ENCODE measurements around the gene STIL.
"Not testable (repeated sequence)": the region's sequence is repeated elsewhere in the genome, so short reads cannot be mapped to it uniquely, and the experiment has no call there.

Gene STIL

DNA sequence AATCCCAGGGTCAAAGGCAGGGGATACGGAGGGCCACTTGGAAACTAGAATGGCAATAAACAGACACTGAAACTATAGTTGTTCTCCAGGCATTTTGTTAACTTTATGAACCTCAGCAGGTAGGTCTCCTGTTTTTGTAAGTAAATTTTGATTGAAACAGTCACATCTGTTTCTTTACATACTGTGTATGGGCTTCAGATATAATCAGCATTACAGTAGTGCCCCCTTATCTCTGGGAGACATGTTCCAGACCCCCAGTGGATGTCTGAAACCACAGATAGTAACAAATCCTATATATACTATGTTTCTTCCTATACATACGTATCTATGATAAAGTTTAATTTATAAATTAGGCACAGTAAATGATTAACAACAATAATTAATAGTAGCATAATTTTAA lies 11.5 kb downstream of the STIL start:
- Histone ChIP-seq H2AFZ (ENCODE audit: insufficient read depth, low read length, poor library complexity) (no peak overlapping the region), H2BK5ac (ENCODE audit: low read depth, low read length, poor library complexity) (no peak overlapping the region), H3K4me1 (ENCODE audit: control insufficient read depth in 1 of 2, insufficient read depth in 2 of 2, low read length in 2 of 2) (no peaks in the 10 kb centered on the region), H3K79me1 (ENCODE audit: low read length) (no peaks in the 10 kb centered on the region), H3K27me3 (ENCODE audit: insufficient read depth, low read length) (no peaks in the 10 kb centered on the region), H4K91ac (ENCODE audit: low read depth, low read length) (no peak overlapping the region), H3K27ac (ENCODE audit: low read depth, low read length) (no peak overlapping the region), H3K4ac (ENCODE audit: low read depth, low read length) (no peak overlapping the region), H3K14ac (ENCODE audit: low read length) (no peak overlapping the region), H3K4me3 (ENCODE audit: low read depth, low read length) (no peak overlapping the region), H3K79me2 (ENCODE audit: control insufficient read depth, insufficient read depth, low read length, poor library complexity) (no peaks in the 10 kb centered on the region), H2BK120ac (ENCODE audit: insufficient read depth, low read length, poor library complexity) (no peak overlapping the region), H3K36me3 (ENCODE audit: control insufficient read depth in 1 of 2, insufficient read depth in 2 of 2, low read length in 2 of 2) (peaks cover 34 to 38% of the 10 kb centered on the region in 2 experiments), H3K23ac (ENCODE audit: low read length) (no peak overlapping the region), H2BK12ac (ENCODE audit: low read length) (no peak overlapping the region), H4K12ac (ENCODE audit: low read depth, low read length) (no peak overlapping the region), H3K9ac (ENCODE audit: low read length) (no peak overlapping the region), H3K18ac (ENCODE audit: low read length) (no peak overlapping the region), H4K8ac (ENCODE audit: low read depth, low read length) (no peak overlapping the region), H3K9me3 (ENCODE audit: insufficient read depth, low read depth, low read length) (no peaks in the 10 kb centered on the region), H2AK5ac (ENCODE audit: low read length) (no peak overlapping the region), H3K4me2 (ENCODE audit: low read length) (no peak overlapping the region)
- WGBS (ENCODE audit: extremely low coverage, insufficient coverage, insufficient read length), result no CpG with 5 or more reads among the region's 2 CpGs
- no peak for DNase-seq

DNA sequence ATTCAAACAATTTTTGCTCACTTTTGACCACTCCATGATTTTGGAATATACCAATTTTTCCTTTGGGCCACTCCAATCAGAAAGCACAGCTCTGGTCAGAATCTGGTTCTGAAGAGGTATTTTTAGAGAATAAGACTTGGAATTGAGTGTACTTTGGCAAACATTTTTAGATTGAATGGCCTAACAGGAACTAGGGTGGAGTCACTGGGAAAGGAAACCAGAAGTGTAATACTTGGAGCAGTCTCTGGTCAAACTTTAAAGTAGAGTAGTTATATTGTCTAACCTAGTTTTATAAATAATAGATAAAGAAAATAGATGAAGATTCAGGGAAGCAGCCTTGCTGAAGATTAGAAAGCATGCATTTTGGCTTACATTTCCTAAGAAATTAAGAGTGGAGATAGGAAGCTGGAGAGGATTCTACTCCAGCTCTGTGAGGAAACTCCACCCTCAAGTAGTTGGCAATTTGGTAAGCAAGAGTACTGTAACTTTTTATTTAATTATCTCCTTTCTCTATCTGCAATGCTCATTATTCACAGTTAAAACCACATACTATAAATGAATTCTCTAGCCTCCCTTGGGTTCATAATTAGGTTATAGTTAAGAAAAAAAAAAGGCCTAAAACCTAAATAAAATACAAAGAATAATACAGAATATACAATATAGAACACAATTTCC lies 15.8 kb downstream of the STIL start:
- Histone ChIP-seq H3K79me1 (ENCODE audit: low read length) (no peaks in the 10 kb centered on the region), H2BK120ac (ENCODE audit: insufficient read depth, low read length, poor library complexity) (no peak overlapping the region), H3K79me2 (ENCODE audit: control insufficient read depth, insufficient read depth, low read length, poor library complexity) (no peaks in the 10 kb centered on the region), H3K36me3 (ENCODE audit: control insufficient read depth in 1 of 2, insufficient read depth in 2 of 2, low read length in 2 of 2) (peaks cover 26 to 28% of the 10 kb centered on the region in 2 experiments), H3K27me3 (ENCODE audit: insufficient read depth, low read length) (no peaks in the 10 kb centered on the region), H3K23ac (ENCODE audit: low read length) (no peak overlapping the region), H2BK5ac (ENCODE audit: low read depth, low read length, poor library complexity) (no peak overlapping the region), H4K91ac (ENCODE audit: low read depth, low read length) (no peak overlapping the region), H3K9ac (ENCODE audit: low read length) (no peak overlapping the region), H2AFZ (ENCODE audit: insufficient read depth, low read length, poor library complexity) (no peak overlapping the region), H3K18ac (ENCODE audit: low read length) (no peak overlapping the region), H3K9me3 (ENCODE audit: insufficient read depth, low read depth, low read length) (no peaks in the 10 kb centered on the region), H3K4me1 (ENCODE audit: control insufficient read depth in 1 of 2, insufficient read depth in 2 of 2, low read length in 2 of 2) (no peaks in the 10 kb centered on the region), H4K8ac (ENCODE audit: low read depth, low read length) (no peak overlapping the region), H2BK12ac (ENCODE audit: low read length) (no peak overlapping the region), H2AK5ac (ENCODE audit: low read length) (no peak overlapping the region), H3K4me3 (ENCODE audit: low read depth, low read length) (no peak overlapping the region), H3K4me2 (ENCODE audit: low read length) (no peak overlapping the region), H3K14ac (ENCODE audit: low read length) (no peak overlapping the region), H4K12ac (ENCODE audit: low read depth, low read length) (no peak overlapping the region), H3K4ac (ENCODE audit: low read depth, low read length) (no peak overlapping the region), H3K27ac (ENCODE audit: low read depth, low read length) (no peak overlapping the region)
- no peak for DNase-seq

- Histone ChIP-seq H4K8ac (ENCODE audit: low read depth, low read length) (no peak overlapping the region), H2BK5ac (ENCODE audit: low read depth, low read length, poor library complexity) (no peak overlapping the region), H3K27ac (ENCODE audit: low read depth, low read length) (no peak overlapping the region), H2AK5ac (ENCODE audit: low read length) (no peak overlapping the region), H3K79me2 (ENCODE audit: control insufficient read depth, insufficient read depth, low read length, poor library complexity) (no peaks in the 10 kb centered on the region), H3K79me1 (ENCODE audit: low read length) (no peaks in the 10 kb centered on the region), H3K4me1 (ENCODE audit: control insufficient read depth in 1 of 2, insufficient read depth in 2 of 2, low read length in 2 of 2) (no peaks in the 10 kb centered on the region), H3K4me3 (ENCODE audit: low read depth, low read length) (no peak overlapping the region), H3K18ac (ENCODE audit: low read length) (no peak overlapping the region), H3K4ac (ENCODE audit: low read depth, low read length) (no peak overlapping the region), H2BK120ac (ENCODE audit: insufficient read depth, low read length, poor library complexity) (no peak overlapping the region), H3K14ac (ENCODE audit: low read length) (no peak overlapping the region), H3K9me3 (ENCODE audit: insufficient read depth, low read depth, low read length) (no peaks in the 10 kb centered on the region), H3K23ac (ENCODE audit: low read length) (no peak overlapping the region), H4K12ac (ENCODE audit: low read depth, low read length) (no peak overlapping the region), H3K36me3 (ENCODE audit: control insufficient read depth in 1 of 2, insufficient read depth in 2 of 2, low read length in 2 of 2) (peaks cover 24 to 27% of the 10 kb centered on the region in 2 experiments), H3K4me2 (ENCODE audit: low read length) (no peak overlapping the region), H2AFZ (ENCODE audit: insufficient read depth, low read length, poor library complexity) (no peak overlapping the region), H3K27me3 (ENCODE audit: insufficient read depth, low read length) (no peaks in the 10 kb centered on the region), H2BK12ac (ENCODE audit: low read length) (no peak overlapping the region), H4K91ac (ENCODE audit: low read depth, low read length) (no peak overlapping the region), H3K9ac (ENCODE audit: low read length) (no peak overlapping the region)
- no peak for DNase-seq
- no CpG with 5 or more reads among the region's 2 CpGs for WGBS (ENCODE audit: extremely low coverage, insufficient coverage, insufficient read length)
Measured at GRCh38 chr1:47295579-47295978, 18.4 kb downstream of the STIL start.

- not testable (repeated sequence) for H3K23ac ChIP-seq (ENCODE audit: low read length); H2AK5ac ChIP-seq (ENCODE audit: low read length); H3K4ac ChIP-seq (ENCODE audit: low read depth, low read length); H3K14ac ChIP-seq (ENCODE audit: low read length); H3K18ac ChIP-seq (ENCODE audit: low read length); H3K79me1 ChIP-seq (ENCODE audit: low read length); H3K27me3 ChIP-seq (ENCODE audit: insufficient read depth, low read length); H3K4me1 ChIP-seq (ENCODE audit: control insufficient read depth in 1 of 2, insufficient read depth in 2 of 2, low read length in 2 of 2); H3K9me3 ChIP-seq (ENCODE audit: insufficient read depth, low read depth, low read length); H2BK5ac ChIP-seq (ENCODE audit: low read depth, low read length, poor library complexity); H3K9ac ChIP-seq (ENCODE audit: low read length); H2BK12ac ChIP-seq (ENCODE audit: low read length); H4K12ac ChIP-seq (ENCODE audit: low read depth, low read length); H4K91ac ChIP-seq (ENCODE audit: low read depth, low read length); H3K4me3 ChIP-seq (ENCODE audit: low read depth, low read length); H3K4me2 ChIP-seq (ENCODE audit: low read length); H2BK120ac ChIP-seq (ENCODE audit: insufficient read depth, low read length, poor library complexity); H3K27ac ChIP-seq (ENCODE audit: low read depth, low read length); H4K8ac ChIP-seq (ENCODE audit: low read depth, low read length); DNase-seq; H2AFZ ChIP-seq (ENCODE audit: insufficient read depth, low read length, poor library complexity); H3K79me2 ChIP-seq (ENCODE audit: control insufficient read depth, insufficient read depth, low read length, poor library complexity)
- H3K36me3 ChIP-seq (ENCODE audit: control insufficient read depth in 1 of 2, insufficient read depth in 2 of 2, low read length in 2 of 2), result peaks cover 22 to 24% of the 10 kb centered on the region in 2 experiments
- WGBS (ENCODE audit: extremely low coverage, insufficient coverage, insufficient read length), result no CpG with 5 or more reads among the region's 6 CpGs
Measured at GRCh38 chr1:47294863-47295262, 19.1 kb downstream of the STIL start.

Data from trophoblast cell (in vitro differentiated cells and primary cell).